Activated CD4-positive, alpha-beta T cell treated with anti-CD3 and anti-CD28 coated beads, Interleukin-2, amount 50 U/mL, for 48 hours (primary cell): ENCODE measurements around the gene C14orf180.

Source experiments
- DNase-seq, 2 experiments: peaks; one replicate each; pipeline ENCODE4 v3.0.0-alpha.2; 2020

Gene C14orf180

DNA sequence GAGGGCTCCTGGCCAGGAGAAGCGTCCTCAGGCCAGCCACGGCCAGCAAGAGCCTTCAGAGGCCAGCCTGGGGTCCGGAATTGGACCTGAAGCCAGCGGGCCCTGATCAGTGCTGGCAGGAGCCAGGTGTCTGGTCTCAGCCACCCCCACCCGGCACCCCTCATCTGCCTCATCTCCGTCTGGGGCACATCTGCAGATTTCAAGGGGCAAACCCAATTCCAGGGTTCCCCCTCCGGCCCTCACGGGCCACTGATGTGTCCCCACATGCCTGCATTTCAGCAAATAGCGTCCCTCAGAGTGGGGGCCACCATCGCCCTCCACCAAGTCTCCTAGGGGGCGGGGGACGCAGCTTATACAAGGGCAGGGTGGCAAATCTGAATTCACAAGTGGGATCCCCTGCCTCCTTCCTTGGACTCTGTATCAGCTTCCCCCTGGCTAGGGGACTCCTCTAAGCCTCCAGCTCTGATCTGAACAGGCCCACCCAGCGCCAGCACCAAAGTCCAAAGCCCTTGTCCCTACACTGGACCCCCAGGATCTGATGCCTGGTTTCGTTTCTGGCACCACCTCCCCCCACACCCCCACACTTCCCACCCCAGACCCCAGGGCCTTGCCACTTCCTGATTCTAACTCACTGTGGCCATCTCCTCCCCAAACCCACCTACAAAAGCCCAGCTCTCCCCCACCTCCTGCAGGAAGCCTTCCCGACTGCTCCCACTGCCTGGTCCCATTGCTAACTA is 14.9 kb downstream of the C14orf180 start:
- no peak for DNase-seq

DNA sequence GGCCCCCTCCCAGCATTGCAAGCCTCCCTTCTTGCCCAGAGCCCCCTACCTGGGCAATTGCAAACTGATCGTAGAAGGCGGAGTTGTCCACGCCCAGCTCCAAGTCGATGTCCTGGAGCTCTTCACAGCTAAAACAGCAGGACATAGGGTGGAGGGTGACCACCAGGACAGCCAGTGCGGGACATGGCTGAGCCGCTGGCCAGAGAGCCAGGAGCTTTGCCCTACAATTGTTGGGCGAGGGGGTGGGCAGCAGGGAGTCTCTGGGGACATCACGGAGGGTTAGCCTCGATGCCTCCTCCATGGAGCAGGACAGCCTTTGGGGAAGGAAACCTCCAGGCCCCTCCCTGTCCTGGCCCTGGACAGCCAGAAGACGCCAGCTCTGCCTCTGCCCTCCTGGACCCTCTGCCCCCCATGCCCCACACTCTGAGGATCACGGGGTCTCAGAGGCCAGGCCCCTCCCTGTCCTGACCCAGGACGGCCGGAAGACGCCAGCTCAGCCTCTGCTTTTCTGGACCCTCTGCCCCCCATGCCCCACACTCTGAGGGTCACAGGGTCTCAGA is 15.6 kb downstream of the C14orf180 start:
- DNase-seq = no peak

DNA sequence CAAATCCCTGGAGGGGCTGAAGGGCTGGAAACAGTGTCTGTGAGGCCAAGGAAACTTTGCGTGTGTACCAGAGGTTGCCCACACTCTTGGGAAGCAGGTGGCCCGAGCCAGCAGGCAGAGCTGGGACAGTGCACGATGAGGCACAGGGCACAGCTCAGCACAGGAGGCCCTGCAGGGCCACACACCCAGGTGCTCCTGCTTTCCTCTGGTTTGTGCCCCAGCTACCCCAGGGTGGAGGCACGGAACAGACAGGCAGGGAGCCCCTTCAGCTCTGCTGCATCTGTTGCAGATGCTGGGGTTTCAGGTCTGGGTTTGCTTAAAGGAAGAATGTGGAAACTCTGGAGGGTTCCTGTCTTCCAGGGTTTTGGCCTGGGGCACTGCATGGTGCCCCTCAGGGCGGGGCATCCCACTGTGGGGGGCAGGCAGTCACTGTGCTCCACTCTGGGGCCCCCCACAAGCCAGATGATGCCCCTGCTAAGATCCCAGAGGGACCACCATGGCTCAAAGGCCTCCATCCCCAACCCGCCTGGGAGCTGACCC is 16.4 kb downstream of the C14orf180 start:
- DNase-seq = no peak

DNA sequence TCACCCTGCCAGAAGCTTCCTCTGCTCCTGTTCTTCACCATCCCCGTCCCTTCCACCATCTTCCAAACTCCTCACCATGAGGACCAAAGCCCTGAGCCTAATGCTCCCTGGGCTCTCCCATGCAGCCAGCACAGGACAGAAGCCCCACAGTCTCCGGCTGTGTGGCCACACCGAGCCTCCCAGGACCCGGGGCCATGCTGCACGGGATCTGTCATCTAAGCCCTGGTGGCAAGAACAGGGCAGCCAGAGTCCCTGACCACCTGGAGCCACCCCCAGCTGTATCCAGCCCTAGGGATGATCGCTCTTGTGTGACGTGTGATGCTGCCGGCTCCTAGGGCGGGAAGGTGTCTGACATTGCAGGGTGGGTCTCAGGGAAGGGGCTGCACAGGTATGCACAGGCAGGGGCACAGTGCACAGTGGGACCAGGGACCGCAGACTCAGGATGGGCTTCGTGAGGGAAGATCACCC is 16.9 kb downstream of the C14orf180 start:
- no peak for DNase-seq

DNA sequence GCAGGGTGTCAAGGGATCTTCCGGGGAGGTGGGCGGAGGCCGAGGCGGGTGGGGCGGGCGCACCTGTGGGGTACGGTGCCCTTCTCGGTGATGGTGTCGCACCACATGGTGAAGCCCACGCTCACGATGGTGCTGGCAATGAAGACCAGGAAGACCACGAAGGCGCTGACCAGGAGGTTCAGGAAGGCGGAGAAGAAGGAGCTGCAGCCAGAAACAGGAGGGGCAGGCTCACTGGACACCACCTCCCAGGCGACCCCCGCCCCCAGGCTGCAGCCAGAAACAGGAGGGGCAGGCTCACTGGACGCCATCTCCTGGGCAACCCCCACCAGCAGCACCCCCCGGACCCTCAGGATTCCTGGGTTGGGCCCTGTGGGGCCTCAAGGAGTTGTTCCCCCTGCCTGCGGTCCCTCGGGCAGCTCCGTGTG is 17.4 kb downstream of the C14orf180 start:
- no peak for DNase-seq

DNA sequence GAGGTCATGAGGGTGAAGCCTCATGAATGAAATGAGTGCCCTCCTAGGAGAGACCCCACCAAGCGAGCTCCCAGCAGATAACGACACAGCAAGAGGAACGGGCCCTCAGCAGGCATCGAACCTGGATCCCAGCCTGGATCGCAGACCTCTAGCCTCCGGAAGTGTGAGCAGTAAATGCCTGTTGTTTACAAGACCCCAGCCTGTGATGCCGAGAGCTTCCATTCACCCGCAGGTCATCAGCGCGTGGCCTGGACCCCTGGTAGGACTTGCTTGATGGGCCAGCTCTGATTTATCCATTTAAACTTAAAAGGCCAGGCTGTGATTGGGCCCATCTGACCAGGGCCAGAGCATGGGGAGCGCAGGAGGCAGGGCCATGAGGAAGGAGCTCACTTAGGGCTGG is 18.0 kb downstream of the C14orf180 start:
- no peak for DNase-seq

DNA sequence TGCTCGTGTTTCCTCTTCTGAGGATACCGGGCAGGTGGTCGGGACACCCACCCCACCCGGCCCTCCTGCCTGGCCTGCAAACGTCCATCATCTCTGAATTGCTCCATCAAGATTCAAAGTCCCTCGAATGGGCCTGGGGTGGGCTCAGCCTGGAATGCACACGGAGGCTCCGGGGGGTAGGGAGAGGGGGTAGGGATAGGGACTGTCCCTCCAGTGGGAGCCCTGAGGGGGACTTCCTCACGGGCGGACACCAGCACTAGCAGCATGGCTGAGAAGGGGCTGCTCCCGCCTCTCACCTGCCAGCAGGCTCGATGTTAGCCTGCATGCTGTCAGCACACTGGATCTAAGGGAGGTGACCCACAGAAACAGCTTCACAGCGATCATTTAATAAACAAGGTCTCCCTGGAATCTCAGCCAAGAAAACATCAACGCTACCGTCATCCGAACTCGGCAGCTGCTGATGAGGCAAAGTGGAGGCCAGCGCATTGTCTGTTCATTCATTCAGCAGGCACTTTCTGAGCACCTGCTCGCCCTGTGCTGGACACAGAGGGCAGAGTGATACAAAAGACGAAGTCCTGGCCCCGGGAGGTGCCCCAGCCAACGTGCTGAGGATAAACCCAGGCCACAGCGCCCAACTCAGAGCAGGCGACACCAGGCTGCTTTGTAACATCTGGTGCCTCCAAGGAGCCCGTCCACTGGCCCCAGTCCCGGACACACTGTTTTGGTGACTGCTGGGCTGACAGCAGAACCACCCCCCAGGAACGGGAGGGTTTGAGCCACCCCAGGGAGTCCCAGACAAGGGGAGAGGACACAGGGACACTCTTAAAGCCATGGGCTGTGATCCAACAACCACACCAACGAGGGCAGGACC is 18.7 kb downstream of the C14orf180 start:
- DNase-seq = no peak

DNA sequence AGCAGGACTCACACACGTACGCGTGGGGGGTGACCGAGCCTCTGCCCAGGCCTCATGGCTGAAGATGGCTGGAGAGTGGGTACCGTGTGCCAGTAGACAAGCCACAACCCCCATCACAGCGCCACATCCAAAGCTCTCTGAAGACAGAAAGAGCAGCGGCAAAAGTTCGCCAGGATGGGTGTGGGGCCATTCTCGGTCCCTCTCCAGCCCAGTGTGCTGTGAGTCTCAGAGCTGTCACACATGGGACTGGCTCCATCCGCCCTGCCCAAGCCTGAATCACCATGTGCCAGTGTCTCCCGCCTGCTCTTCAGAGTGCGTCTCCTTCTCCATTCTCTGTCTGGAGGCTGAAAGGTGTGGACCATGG is 19.3 kb downstream of the C14orf180 start:
- DNase-seq = no peak

DNA sequence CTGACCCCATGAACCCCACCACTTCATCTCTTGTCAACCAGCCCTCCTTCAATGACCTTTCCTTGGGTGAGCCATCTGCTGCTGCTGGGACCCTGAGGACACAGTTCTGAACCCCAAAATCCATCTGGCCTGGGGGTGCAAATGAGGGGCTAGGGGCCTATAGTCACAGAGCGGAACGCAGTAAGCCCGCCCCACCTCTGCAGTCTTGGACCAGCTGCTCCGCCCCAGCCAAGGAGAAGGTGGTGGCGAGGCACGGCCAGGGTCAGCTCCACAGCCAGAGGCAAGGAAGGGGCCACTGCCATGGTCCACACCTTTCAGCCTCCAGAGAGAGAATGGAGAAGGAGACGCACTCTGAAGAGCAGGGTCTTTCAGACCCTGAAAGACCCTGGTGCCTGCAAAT is 19.9 kb downstream of the C14orf180 start:
- no peak for DNase-seq

DNA sequence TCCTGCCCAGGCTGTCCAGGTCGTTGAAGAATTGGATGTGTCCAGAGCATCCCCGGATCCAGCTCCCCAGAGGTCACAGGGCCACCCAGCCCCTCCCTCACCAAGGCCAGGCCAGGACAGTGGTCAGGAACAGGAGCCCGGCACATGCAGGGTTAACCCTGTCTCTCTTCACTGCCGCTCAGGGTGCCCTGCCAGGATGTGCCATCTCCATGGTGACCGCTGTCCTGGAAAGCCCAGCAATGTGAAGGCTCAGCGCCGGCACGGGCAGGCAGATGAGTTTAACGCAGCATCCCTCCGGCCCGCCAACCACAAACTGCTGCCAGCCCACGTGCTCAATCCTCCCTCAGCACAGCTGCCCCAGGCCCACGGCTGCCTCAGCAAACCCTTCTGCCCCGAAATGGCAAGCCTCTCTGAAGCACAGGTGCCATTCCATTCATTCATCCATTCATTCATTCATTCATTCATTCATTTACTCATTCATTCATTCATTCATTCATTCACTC is 20.6 kb downstream of the C14orf180 start:
- DNase-seq = no peak

DNA sequence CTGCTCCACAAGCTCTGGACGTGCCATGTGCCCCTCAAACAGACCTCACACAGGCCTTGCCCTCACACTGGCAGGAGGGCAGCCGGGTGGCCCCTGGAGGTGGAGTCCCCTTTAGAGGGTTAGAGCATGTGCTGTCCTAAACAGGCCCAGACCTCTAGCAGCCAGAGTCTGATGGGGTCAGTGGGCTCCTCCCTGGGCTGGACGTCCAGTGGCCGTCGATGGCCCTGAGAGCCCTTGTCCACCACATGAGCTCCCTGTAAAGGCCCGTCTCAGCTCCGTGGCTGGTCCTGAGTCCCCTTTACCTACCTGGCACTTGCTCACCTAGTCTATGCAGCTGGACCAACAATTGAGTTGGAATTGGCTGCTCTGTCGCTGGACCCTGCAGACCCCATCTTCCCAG is 21.2 kb downstream of the C14orf180 start:
- DNase-seq = no peak

DNA sequence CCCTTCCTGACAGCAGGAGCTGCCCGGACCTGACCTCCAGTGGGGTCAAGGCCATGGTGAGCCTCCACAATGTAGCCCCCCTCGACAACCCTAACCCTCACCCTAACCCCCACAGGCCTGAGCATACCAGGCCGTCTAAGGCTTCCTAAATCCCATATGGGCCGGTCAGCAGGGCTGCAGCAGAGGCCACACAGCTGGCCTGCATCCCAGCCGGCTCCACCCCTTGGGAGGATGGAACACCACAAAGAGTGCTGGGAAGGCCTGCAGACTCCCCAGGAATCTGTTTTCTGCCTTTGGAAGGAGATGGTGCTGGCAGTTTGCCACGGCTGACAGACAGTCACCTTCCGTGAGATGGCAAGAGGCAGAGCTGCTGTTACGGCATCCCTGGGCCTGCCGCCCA is 22.2 kb downstream of the C14orf180 start:
- DNase-seq = no peak

DNA sequence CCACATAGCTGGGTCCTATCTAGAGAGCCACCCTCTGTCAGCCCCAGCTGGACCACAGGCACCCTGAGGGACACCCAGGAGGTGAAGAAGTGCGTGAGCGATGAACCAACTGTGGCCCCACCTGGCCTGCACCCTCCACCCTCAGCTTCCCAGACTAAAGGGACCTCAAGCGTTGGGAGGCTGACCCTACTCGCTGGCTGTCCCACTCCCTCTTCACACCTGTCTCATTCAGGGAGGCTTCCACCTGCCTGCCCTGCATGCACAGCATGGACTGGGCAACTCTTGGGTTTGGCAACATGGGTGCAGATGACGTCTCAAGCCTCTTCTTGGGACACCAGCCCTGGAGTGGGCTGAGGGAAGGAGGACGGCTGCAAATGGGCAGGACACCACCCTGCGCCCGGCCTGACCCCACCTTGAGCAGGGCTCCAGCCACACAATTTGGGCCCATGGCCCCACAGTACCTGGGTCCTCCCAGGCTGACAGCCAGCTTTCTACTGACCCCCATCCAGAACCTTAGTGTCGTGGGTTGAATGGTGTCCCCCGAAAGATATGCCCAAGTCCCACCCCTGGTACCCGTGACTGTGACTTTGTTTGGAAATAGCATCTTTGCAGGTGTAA is 22.9 kb downstream of the C14orf180 start:
- DNase-seq = no peak

DNA sequence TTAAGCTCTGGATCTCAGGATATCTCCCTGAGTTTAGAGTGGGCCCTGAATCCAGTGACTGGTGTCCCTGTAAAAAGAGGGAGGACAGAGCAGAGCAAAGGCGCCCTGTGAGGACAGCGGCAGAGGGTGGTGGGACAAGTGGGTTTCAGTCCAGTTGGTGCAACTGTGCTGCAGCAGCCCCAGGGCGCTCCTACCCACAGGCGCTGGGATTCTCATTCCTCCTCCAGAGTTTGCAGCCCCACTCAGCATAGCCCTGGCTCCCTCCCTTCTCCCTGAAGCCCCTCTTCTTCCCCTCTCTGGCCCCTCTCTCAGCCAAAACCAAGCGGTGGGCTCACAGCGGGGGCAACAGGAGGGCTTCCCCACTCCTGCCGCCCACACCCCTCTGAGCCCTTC is 23.4 kb downstream of the C14orf180 start:
- DNase-seq = no peak

DNA sequence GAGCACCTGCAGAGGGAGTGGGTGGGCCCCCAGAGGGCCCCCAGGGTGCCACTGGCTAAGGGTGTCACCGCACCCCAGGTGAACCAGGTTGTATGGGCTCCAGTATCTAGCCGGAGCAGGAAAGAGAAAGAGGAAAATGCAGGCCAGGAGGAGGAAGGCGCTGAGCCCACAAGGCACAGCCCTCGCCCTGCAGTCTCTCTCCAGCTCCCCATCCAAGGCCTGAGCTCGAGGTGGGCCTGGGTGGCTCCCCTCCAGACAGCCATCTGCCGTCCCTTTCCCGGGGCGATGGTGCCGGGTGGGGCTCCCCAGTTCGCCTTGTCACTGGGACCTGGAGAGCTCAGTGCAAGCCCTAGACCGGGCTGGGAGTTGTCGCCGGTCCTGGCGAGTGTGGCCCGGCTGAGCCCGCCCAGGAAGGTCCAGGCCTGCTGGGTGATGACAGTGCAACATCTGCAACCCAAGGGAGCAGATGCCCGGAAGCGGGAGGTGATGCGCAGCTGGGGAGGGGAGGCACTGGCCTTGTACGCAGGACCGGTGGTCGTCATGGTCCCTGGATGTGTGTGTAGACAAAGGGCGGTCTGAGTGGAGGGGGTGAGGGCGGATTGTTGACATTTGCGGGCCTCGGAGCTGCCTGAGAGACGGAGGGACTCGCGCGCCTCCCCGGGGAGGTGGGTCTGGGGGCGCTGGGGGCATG is 24.3 kb downstream of the C14orf180 start:
- no peak for DNase-seq

DNA sequence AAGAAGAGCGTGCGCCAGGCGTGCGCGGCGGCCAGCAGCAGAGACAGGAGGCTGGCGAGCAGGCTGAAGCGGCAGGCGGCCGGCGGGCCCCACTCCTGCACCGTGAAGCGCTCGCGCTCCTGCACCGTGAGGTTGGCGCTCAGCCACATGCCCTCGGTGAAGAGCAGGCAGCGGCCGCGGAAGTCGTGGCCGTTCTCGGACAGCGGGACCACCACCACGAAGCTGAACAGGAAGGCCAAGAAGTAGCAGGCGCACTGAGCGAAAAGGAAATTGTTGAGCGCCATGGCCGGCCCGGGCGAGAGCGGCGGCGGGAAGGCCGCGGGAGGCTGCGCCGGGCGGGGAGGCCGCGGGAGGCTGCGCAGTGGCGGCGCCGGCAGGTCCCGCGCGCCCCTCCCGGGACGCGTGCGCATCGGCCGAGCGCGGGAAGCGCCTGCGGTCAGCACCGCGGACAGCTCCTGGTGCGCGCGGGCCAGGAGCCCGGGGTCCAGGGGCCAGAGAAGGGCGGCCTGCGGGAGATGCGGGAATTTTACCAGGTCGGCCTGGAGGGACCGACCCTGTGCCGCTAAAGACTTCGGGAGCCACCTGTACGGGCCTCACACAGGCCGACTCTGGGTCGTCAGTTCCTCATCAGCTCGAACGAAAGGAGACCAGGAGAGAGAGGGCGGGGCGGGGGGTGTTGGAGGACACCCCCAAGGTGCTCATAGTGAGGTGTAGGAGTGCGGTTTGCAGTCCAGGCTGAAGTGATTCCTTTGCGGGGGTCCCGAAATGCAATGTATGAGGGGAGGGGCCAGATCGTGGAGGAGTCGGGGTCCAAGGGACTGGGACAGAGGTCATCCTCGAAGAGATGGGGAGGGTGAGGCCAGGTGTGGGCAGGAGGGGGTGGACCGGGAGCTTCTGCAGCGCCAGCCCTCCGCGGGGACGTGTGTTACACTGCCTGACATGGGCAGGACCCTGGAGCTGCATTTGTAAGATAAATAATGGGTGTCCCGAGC is 25.2 kb downstream of the C14orf180 start, which contains the start of gene TMEM179:
Gene TMEM179, minus strand, starts transcription at position 315 of the 992 bp plus-strand sequence. Its CDS starts 31 bp downstream, at position 284.
- peak; percentile 6 to 14 for DNase-seq

DNA sequence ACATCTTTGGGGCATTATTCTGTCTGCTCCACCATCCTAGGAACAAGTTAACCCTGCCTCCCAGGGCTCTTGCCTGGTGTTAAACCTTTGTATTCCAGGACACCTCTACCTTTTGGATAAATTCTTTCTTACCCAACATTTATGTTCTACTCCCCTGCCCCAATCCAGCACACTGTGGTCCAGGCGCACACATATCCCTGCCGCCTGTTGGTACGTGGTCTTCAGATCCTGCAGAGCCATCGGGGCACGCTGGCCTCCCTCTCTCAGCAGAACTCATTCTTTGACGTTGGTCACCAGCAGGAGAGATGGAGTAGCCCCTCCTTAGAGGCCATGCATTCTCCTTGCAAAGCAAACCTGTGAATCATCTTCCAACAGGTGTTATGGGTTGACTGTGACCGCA is 30.1 kb downstream of the C14orf180 start:
- no peak for DNase-seq

DNA sequence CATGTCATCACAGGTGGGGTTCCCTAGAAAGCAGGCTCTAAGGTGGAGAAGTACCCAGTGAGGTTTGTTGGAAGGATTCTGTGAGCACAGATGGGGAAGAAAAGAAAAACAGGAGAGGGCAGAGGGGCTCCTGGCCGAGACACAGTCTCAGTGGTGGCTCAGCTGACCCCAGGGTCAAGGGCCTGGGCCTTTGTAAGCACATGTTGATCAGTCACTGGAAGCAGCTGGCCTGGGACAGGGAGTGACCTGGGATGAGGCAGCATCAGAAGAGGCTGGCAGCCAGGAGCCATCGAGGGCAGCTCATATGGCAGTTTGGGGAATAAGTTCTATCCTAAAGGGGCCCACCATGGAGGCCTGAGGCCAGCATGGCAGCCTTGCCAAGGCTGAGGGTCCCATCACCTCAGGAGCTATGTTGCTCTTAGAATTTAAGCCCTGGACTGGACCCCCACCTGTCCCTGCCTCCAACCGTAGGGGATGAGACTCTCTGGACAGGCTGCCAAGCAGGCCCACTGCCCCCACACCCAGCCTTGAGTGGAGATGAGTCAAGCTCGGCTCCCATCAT is 31.3 kb downstream of the C14orf180 start:
- DNase-seq = no peak

DNA sequence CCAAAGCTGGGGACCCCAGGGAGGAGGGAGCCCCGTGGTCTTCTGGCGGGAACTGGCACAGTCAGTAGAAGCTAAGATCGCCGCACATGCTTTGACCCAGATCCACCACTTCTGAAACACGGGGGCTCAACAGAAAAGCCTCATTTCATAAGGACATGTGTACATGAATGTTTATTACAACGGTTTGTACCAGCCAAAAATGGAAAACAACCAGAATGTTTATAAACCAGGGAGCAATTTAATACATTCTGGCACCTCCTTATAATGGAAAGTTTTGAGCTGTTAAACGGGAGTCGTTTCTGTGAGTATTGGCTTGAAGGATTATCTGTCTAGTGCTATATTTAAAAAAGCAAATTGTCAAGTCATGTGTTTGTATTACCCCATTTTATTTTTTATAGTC is 32.3 kb downstream of the C14orf180 start:
- no peak for DNase-seq

DNA sequence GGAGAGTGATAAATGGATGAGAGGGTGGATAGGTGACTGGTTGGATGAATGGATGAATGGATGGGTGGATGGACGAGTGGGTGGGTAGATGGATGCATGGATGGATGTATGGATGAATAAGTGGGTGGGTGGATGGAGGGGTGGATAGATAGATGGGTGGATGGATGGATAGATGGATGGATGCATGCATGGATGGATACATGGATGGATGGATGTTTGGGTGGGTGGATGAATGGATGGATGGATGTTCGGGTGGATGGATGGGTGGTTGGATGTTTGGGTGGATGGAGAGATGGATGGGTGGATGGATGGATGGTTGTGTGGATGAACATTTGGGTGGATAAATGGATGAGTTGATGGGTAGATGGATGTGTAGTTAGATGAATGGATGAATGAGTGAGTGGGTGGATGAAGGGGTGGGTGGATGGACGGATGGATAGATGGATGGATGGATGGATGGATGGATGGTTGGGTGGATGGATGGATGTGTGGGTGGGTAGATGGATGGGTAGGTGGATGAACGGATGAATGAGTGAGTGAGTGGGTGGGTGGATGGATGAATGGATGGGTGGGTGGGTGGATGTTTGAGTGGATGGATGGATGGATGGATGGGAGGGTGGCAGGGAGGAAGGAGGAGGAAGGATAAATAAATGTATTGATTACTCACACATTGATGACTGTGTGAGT is 34.7 kb downstream of the C14orf180 start:
- DNase-seq = no peak
